ENCODE results near the gene ZFP82. TPM values are rescaled to one million over a fixed set of nuclear protein-coding genes. Genes with fewer than 3 reads are reported as not detected.

The ZFP82 gene
- polyA plus RNA-seq, 1 of the 3 experiments (the other 2 are of a cell fraction): 2.1 TPM

GRCh38 chr19:36460046-36460445 lies 41.6 kb upstream of the ZFP82 start:
- TF ChIP-seq RFX5 (IDR thresholded peaks at IDR 0.05; ENCODE audit: low read length) (no peak), FOSL2 (IDR thresholded peaks at IDR 0.05; ENCODE audit: borderline replicate concordance, low read depth) (peak; percentile 14; the same call in 1 of the 2 replicates), NFIC (IDR thresholded peaks at IDR 0.05; ENCODE audit: borderline replicate concordance) (no peak), MEF2A (IDR thresholded peaks at IDR 0.05; ENCODE audit: borderline replicate concordance, low read depth) (0 out of 2 replicates have a peak, but pooled peaks have one; percentile 14), RAD21 (IDR thresholded peaks at IDR 0.05; ENCODE audit: low read length) (no peak), JUND (IDR thresholded peaks at IDR 0.05) (0 out of 2 replicates have a peak, but pooled peaks have one; percentile 5)
- ChIA-PET POLR2A (no interaction called here), CTCF (no interaction called here)
- Histone ChIP-seq H3K27ac (ENCODE audit: low read depth in 2 of 2, low read length in 1 of 2) (no peak overlapping the region), H3K36me3 (replicated peaks in 1 of 2; ENCODE audit: control insufficient read depth in 1 of 2, insufficient read depth in 2 of 2, low read length in 1 of 2) (peaks cover 2 to 4% of the 10 kb centered on the region in 2 experiments), H3K9ac (no peak overlapping the region), H3K9me2 (no peaks in the 10 kb centered on the region), H3F3A (replicated peaks; ENCODE audit: insufficient read depth) (peaks cover 6% of the 10 kb centered on the region), H3K27me3 (ENCODE audit: insufficient read depth) (no peaks in the 10 kb centered on the region), H2AFZ (ENCODE audit: low read depth) (no peak overlapping the region), H3K79me2 (ENCODE audit: insufficient read depth) (no peaks in the 10 kb centered on the region), H3K4me2 (no peak overlapping the region), H4K20me1 (ENCODE audit: insufficient read depth) (no peaks in the 10 kb centered on the region), H3K4me1 (ENCODE audit: control insufficient read depth in 1 of 2, insufficient read depth in 2 of 2, low read depth in 1 of 2, low read length in 1 of 2) (no peaks in the 10 kb centered on the region; a peak in 1 of 4 replicates), H3K4me3 (ENCODE audit: low read depth in 2 of 2, low read length in 1 of 2) (no peak overlapping the region), H3K9me3 (peaks cover 5% of the 10 kb centered on the region; the same call in 1 of the 2 replicates)
- no peak for DNase-seq
- 88% methylated on average over 1 of the region's 1 CpG for WGBS (ENCODE audit: low lambda C conversion rate)

DNA sequence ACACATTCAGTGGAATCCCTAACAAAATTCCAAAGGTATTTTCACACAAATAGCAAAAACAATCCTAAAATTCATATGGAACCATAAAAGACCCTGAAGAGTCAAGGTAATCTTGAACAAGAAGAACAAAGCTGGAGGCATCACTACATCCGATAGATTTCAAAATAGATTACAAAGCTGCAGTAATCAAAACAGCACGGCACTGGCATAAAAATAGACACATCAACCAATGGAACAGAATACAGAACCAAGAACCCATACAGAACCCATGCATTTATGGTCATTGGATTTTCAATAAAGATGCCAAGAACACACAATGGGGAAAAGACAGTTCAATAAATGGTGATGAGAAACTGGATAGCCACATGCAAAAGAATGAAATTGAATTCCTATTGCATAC lies 38.4 kb upstream of the ZFP82 start:
- Histone ChIP-seq H3K36me3 (replicated peaks in 1 of 2; ENCODE audit: control insufficient read depth in 1 of 2, insufficient read depth in 2 of 2, low read length in 1 of 2) (peaks cover 0 to 9% of the 10 kb centered on the region in 2 experiments), H4K20me1 (ENCODE audit: insufficient read depth) (no peaks in the 10 kb centered on the region), H3K27ac (ENCODE audit: low read depth in 2 of 2, low read length in 1 of 2) (no peak overlapping the region), H3K9ac (no peak overlapping the region), H3K4me1 (ENCODE audit: control insufficient read depth in 1 of 2, insufficient read depth in 2 of 2, low read depth in 1 of 2, low read length in 1 of 2) (no peaks in the 10 kb centered on the region; a peak in 1 of 4 replicates), H3K27me3 (ENCODE audit: insufficient read depth) (no peaks in the 10 kb centered on the region), H3F3A (replicated peaks; ENCODE audit: insufficient read depth) (peaks cover 6% of the 10 kb centered on the region), H3K9me2 (no peaks in the 10 kb centered on the region), H2AFZ (ENCODE audit: low read depth) (no peak overlapping the region), H3K4me3 (ENCODE audit: low read depth in 2 of 2, low read length in 1 of 2) (no peak overlapping the region), H3K79me2 (ENCODE audit: insufficient read depth) (no peaks in the 10 kb centered on the region), H3K9me3 (peaks cover 5% of the 10 kb centered on the region; the same call in 1 of the 2 replicates), H3K4me2 (no peak overlapping the region)
- POLR2A ChIA-PET: no interaction called here
- TF ChIP-seq POLR2AphosphoS5 (IDR thresholded peaks at IDR 0.05; ENCODE audit: low read depth, low read length): no peak
- no peak for TF ChIP-seq ELF1 (IDR thresholded peaks at IDR 0.05)
- TF ChIP-seq MXI1 (IDR thresholded peaks at IDR 0.05; ENCODE audit: low read depth, low read length): no peak
- TF ChIP-seq NRF1 (IDR thresholded peaks at IDR 0.05; ENCODE audit: low read depth, low read length): no peak
- no peak for TF ChIP-seq RXRA (IDR thresholded peaks at IDR 0.05; ENCODE audit: borderline replicate concordance, low read depth)
- no peak for TF ChIP-seq TAF1 (IDR thresholded peaks at IDR 0.05; ENCODE audit: borderline replicate concordance, low read depth, low read length)
- 89% methylated on average over 2 of the region's 2 CpGs for WGBS (ENCODE audit: low lambda C conversion rate)
- no peak for DNase-seq
- CTCF ChIA-PET: no interaction called here

GRCh38 chr19:36449059-36449670 lies 30.7 kb upstream of the ZFP82 start:
- H4K20me1 ChIP-seq (ENCODE audit: insufficient read depth): no peaks in the 10 kb centered on the region
- no peak overlapping the region for H3K9ac ChIP-seq
- no peaks in the 10 kb centered on the region for H3F3A ChIP-seq (replicated peaks; ENCODE audit: insufficient read depth)
- no peaks in the 10 kb centered on the region for H3K9me2 ChIP-seq
- peak overlapping the region in 1 of 2 experiments; percentile 2; a peak in 1 of 4 replicates for H3K4me3 ChIP-seq (ENCODE audit: low read depth in 2 of 2, low read length in 1 of 2)
- H3K36me3 ChIP-seq (replicated peaks in 1 of 2; ENCODE audit: control insufficient read depth in 1 of 2, insufficient read depth in 2 of 2, low read length in 1 of 2): peaks cover 31 to 52% of the 10 kb centered on the region in 2 experiments
- no peaks in the 10 kb centered on the region for H3K27me3 ChIP-seq (ENCODE audit: insufficient read depth)
- no peak overlapping the region for H2AFZ ChIP-seq (ENCODE audit: low read depth)
- ChIA-PET CTCF (no interaction called here), POLR2A (no interaction called here)
- no peaks in the 10 kb centered on the region for H3K79me2 ChIP-seq (ENCODE audit: insufficient read depth)
- no peaks in the 10 kb centered on the region for H3K4me1 ChIP-seq (ENCODE audit: control insufficient read depth in 1 of 2, insufficient read depth in 2 of 2, low read depth in 1 of 2, low read length in 1 of 2)
- WGBS (ENCODE audit: low lambda C conversion rate): 92% methylated on average over 5 of the region's 5 CpGs
- no peak for DNase-seq
- H3K9me3 ChIP-seq: peaks cover 39% of the 10 kb centered on the region
- no peak overlapping the region for H3K4me2 ChIP-seq
- no peak overlapping the region for H3K27ac ChIP-seq (ENCODE audit: low read depth in 2 of 2, low read length in 1 of 2)
- TF ChIP-seq FOXJ3 (CRISPR knock-in tag; IDR thresholded peaks at IDR 0.05): no peak
- no peak for TF ChIP-seq USF1 (IDR thresholded peaks at IDR 0.05; ENCODE audit: borderline replicate concordance, low read depth)
- TF ChIP-seq, protein P1, sequence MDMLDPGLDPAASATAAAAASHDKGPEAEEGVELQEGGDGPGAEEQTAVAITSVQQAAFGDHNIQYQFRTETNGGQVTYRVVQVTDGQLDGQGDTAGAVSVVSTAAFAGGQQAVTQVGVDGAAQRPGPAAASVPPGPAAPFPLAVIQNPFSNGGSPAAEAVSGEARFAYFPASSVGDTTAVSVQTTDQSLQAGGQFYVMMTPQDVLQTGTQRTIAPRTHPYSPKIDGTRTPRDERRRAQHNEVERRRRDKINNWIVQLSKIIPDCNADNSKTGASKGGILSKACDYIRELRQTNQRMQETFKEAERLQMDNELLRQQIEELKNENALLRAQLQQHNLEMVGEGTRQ (IDR thresholded peaks at IDR 0.05; ENCODE audit: borderline replicate concordance, low read depth, low read length): no peak
- TF ChIP-seq, protein P2, sequence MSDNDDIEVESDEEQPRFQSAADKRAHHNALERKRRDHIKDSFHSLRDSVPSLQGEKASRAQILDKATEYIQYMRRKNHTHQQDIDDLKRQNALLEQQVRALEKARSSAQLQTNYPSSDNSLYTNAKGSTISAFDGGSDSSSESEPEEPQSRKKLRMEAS (IDR thresholded peaks at IDR 0.05; ENCODE audit: low read depth): no peak
- no peak for TF ChIP-seq EP300 (IDR thresholded peaks at IDR 0.05; ENCODE audit: borderline replicate concordance in 1 of 2, low read depth in 1 of 2, low read length in 1 of 2)
- no peak for TF ChIP-seq FOXM1 (IDR thresholded peaks at IDR 0.05; ENCODE audit: low read depth)
- TF ChIP-seq, protein P3, sequence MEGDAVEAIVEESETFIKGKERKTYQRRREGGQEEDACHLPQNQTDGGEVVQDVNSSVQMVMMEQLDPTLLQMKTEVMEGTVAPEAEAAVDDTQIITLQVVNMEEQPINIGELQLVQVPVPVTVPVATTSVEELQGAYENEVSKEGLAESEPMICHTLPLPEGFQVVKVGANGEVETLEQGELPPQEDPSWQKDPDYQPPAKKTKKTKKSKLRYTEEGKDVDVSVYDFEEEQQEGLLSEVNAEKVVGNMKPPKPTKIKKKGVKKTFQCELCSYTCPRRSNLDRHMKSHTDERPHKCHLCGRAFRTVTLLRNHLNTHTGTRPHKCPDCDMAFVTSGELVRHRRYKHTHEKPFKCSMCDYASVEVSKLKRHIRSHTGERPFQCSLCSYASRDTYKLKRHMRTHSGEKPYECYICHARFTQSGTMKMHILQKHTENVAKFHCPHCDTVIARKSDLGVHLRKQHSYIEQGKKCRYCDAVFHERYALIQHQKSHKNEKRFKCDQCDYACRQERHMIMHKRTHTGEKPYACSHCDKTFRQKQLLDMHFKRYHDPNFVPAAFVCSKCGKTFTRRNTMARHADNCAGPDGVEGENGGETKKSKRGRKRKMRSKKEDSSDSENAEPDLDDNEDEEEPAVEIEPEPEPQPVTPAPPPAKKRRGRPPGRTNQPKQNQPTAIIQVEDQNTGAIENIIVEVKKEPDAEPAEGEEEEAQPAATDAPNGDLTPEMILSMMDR (IDR thresholded peaks at IDR 0.05): no peak
- no peak for TF ChIP-seq EZH2phosphoT487 (IDR thresholded peaks at IDR 0.05; ENCODE audit: borderline replicate concordance, low read depth)
- no peak for TF ChIP-seq ELF1 (IDR thresholded peaks at IDR 0.05)
